Keratinocyte (primary cell): ENCODE measurements around the gene SHISA4. TPM values are rescaled to one million over a fixed set of nuclear protein-coding genes. Genes with fewer than 3 reads are reported as not detected.
A peak's percentile ranks its signal among the peaks of the same experiment; 100 is the strongest.

Experiments
- DNase-seq: peaks from one replicate; pipeline ENCODE4 v3.0.0-alpha.2; 2011; ENCODE audit warnings: low read depth, missing footprints, low spot score
- FAIRE-seq: peaks from 2 replicates; lab custom pipeline; 2011; peaks lifted over from hg19 to GRCh38; lab: Jason Lieb, UNC
- H2AFZ ChIP-seq: 2 replicates; pipeline ENCODE4 v1.6.0; 2012; ENCODE audit warnings: low read length, control low read depth, inconsistent platforms; ENCODE audit not compliant: control insufficient read depth
- H3K27ac ChIP-seq: 2 replicates; pipeline ENCODE4 v1.5.1; 2011; ENCODE audit warnings: low read length; ENCODE audit not compliant: control insufficient read depth, insufficient read depth
- H3K27me3 ChIP-seq: 3 replicates; pipeline ENCODE4 v1.6.0; 2011; ENCODE audit warnings: low read length; ENCODE audit not compliant: control insufficient read depth, insufficient read depth; ENCODE audit errors: extremely low read depth
- H3K36me3 ChIP-seq, 2 experiments: 2 replicates in 1 of 2; 3 replicates in 1 of 2; pipeline ENCODE4 v1.5.1; 2011; ENCODE audit warnings: low read length in 2 of 2, mild to moderate bottlenecking in 1 of 2; ENCODE audit not compliant: control insufficient read depth in 2 of 2, insufficient read depth in 2 of 2; ENCODE audit errors: extremely low read depth in 1 of 2
- H3K4me1 ChIP-seq: 3 replicates; pipeline ENCODE4 v1.5.1; 2011; ENCODE audit warnings: low read length; ENCODE audit not compliant: control insufficient read depth, insufficient read depth; ENCODE audit errors: extremely low read depth
- H3K4me2 ChIP-seq: 3 replicates; pipeline ENCODE4 v1.6.0; 2011; ENCODE audit warnings: low read depth, low read length; ENCODE audit not compliant: control insufficient read depth, insufficient read depth; ENCODE audit errors: extremely low read depth
- H3K4me3 ChIP-seq, 3 experiments: fragments of 200-600 bp in 1 of 3; sonication (generic) in 1 of 3; 2 replicates in 2 of 3; 3 replicates in 1 of 3; pipeline ENCODE4 v1.5.1; 2011 to 2016; ENCODE audit warnings: low read length in 3 of 3, mild to moderate bottlenecking in 3 of 3, control low read depth in 2 of 3, inconsistent platforms in 1 of 3, low read depth in 1 of 3, mixed read lengths in 1 of 3, mixed run types in 1 of 3, moderate library complexity in 1 of 3; ENCODE audit not compliant: control insufficient read depth in 2 of 3, insufficient read depth in 2 of 3; ENCODE audit errors: extremely low read depth in 1 of 3
- H3K79me2 ChIP-seq: 2 replicates; pipeline ENCODE4 v1.6.0; 2012; ENCODE audit warnings: low read length; ENCODE audit not compliant: control insufficient read depth, insufficient read depth
- H3K9ac ChIP-seq: 3 replicates; pipeline ENCODE4 v1.6.0; 2011; ENCODE audit warnings: low read length; ENCODE audit not compliant: control insufficient read depth, insufficient read depth; ENCODE audit errors: extremely low read depth
- H3K9me1 ChIP-seq: 3 replicates; pipeline ENCODE4 v1.6.0; 2011; ENCODE audit warnings: low read length; ENCODE audit not compliant: control insufficient read depth, insufficient read depth; ENCODE audit errors: extremely low read depth
- H3K9me3 ChIP-seq: 2 replicates; pipeline ENCODE4 v1.5.1; 2012; ENCODE audit warnings: low read depth, low read length; ENCODE audit not compliant: control insufficient read depth
- H4K20me1 ChIP-seq: 3 replicates; pipeline ENCODE4 v1.6.0; 2011; ENCODE audit warnings: low read length; ENCODE audit not compliant: control insufficient read depth, insufficient read depth; ENCODE audit errors: extremely low read depth
- EZH2 ChIP-seq: IDR thresholded peaks from one replicate; pipeline ENCODE4 v1.6.1; 2012; ENCODE audit warnings: inconsistent platforms, mild to moderate bottlenecking, low read length, moderate library complexity
- dilution Hi-C: fragments of 300-500 bp; cut with MboI; formaldehyde crosslinking; loops from one replicate; pipeline ENCODE4 v1.7.0; 2020; ENCODE audit warnings: low sequenced_read_pairs; ENCODE audit not compliant: extremely low pct_ligation_motif_present
- polyA plus RNA-seq, 5 experiments: library from polyadenylated mRNA; depleted of rRNA in 3 of 5; stranded (reverse) in 3 of 5; stranded (forward) in 1 of 5; unstranded in 1 of 5; fragments of >200 nt; gene quantifications; 1 replicate in 1 of 5; 2 replicates in 3 of 5; 3 replicates in 1 of 5; pipeline versions ENCODE4 v1.2.1 to v1.2.3, GENCODE V29; 2011 to 2012; ENCODE audit warnings: missing spikeins in 2 of 5, low read depth in 1 of 5, low replicate concordance in 1 of 5
- TF ChIP-seq, protein P1 (sequence below), 3 experiments: IDR thresholded peaks in 1 of 3; conservative IDR thresholded peaks in 1 of 3; optimal IDR thresholded peaks in 1 of 3; 2 replicates in 2 of 3; 3 replicates in 1 of 3; pipeline versions ENCODE3 to v1.5.1; 2011; ENCODE audit warnings: low read length in 3 of 3, mild to moderate bottlenecking in 3 of 3, moderate library complexity in 2 of 3, control low read depth in 1 of 3, inconsistent platforms in 1 of 3; ENCODE audit not compliant: insufficient read depth in 2 of 3; ENCODE audit errors: extremely low read depth in 1 of 3

The SHISA4 gene
- polyA plus RNA-seq, 1 donor (not counting 4 experiments of a cell fraction or from before 2014, with no cell fraction given), result 2.2 TPM

DNA sequence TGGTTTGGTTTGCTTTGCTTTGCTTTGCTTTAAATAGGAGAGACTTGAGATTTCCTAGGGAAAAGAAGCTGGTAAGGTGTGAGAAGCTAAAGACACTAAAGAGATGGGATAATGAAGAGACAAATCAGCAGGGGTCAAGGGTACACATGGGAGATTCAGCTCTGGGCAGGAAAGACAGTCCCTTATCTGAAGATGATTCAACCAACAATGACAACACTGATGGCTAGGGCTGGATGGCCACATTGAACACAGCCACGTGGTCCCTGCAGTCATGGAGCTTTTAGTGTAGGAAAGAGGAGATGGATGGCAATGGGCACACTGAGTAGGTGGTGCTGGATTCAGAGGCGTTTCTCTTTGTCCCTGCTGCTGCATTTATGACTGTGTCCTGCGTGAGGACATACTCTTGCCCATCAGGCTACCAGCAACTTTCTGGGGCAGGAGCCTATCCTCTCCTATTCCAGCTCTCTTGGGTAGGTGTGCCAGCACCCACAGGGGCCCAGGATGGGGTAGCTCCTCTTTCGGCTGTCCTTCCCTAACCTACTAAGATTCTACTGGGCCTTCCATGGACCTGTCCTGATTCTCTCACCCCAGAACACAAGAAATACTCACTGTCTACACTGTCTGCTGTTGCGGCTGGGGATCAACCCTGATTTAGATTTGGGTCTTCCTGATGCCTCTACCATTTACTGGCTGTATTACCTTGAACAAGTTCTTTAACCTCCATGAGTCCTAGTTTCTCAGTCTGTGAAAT, 1.4 kb upstream of the SHISA4 start:
- no peaks in the 10 kb centered on the region for H3K36me3 ChIP-seq
- H3K27ac ChIP-seq, result no peak overlapping the region
- no peak overlapping the region for H2AFZ ChIP-seq
- peaks cover 37% of the 10 kb centered on the region for H3K4me1 ChIP-seq
- H4K20me1 ChIP-seq, result no peaks in the 10 kb centered on the region
- no peaks in the 10 kb centered on the region for H3K9me3 ChIP-seq
- H3K9ac ChIP-seq, result no peak overlapping the region
- TF ChIP-seq, protein P1, sequence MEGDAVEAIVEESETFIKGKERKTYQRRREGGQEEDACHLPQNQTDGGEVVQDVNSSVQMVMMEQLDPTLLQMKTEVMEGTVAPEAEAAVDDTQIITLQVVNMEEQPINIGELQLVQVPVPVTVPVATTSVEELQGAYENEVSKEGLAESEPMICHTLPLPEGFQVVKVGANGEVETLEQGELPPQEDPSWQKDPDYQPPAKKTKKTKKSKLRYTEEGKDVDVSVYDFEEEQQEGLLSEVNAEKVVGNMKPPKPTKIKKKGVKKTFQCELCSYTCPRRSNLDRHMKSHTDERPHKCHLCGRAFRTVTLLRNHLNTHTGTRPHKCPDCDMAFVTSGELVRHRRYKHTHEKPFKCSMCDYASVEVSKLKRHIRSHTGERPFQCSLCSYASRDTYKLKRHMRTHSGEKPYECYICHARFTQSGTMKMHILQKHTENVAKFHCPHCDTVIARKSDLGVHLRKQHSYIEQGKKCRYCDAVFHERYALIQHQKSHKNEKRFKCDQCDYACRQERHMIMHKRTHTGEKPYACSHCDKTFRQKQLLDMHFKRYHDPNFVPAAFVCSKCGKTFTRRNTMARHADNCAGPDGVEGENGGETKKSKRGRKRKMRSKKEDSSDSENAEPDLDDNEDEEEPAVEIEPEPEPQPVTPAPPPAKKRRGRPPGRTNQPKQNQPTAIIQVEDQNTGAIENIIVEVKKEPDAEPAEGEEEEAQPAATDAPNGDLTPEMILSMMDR (optimal IDR thresholded peaks at IDR 0.05 in 1 of 3, IDR thresholded peaks at IDR 0.05 in 1 of 3, conservative IDR thresholded peaks at IDR 0.05 in 1 of 3; ENCODE audit: extremely low read depth in 1 of 3, insufficient read depth in 2 of 3, low read length in 3 of 3), result no peak
- no peak for TF ChIP-seq EZH2
- FAIRE-seq (peak; percentile 69), DNase-seq (no peak)
- no peak overlapping the region for H3K4me3 ChIP-seq
- H3K4me2 ChIP-seq, result no peak overlapping the region
- dilution Hi-C loops, result no loop called here
- peaks cover 5% of the 10 kb centered on the region for H3K9me1 ChIP-seq
- peaks cover 18% of the 10 kb centered on the region for H3K27me3 ChIP-seq
- H3K79me2 ChIP-seq, result no peaks in the 10 kb centered on the region

DNA sequence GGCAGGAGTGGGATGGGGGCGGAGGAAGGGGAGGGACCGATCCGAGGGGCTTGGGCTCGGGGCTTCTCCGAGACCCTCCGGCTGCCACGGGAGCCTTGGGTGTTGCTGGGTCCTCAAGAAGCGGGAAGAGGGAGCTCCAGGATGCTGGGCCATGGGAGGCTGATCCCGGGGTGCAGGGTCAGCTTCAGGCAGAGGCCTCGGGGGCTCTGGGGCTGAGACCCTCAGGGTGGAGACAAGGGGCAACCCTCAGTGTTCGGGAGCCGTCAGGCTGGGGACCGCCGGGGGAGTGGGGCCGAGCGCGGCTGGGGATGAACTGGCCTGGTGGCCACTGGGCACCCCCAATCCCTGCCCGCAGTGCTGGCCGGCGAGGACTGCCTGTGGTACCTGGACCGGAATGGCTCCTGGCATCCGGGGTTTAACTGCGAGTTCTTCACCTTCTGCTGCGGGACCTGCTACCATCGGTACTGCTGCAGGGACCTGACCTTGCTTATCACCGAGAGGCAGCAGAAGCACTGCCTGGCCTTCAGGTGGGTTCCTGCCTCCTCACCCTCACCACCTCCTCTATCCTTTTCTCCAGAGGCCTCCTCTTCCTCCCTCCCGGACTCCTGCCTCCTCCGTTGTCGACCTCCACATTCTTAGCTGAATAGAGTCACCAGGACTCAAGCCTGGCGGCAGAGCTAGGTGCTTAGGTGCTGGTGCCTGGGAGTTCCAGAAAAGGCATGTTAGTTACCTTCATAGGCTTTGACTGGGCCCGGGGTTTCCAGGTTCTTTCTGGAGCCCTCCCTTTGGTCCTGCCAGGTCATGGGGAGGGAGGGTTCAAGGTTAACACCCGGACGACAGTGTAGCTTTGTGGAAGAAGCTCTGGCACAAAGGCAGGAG, 631 bp downstream of the SHISA4 start:
- Histone ChIP-seq H4K20me1 (no peaks in the 10 kb centered on the region), H2AFZ (peak overlapping the region; percentile 13), H3K4me3 (peak overlapping the region; percentile 50 to 63 (median 62)), H3K36me3 (no peaks in the 10 kb centered on the region), H3K79me2 (no peaks in the 10 kb centered on the region), H3K9me1 (no peaks in the 10 kb centered on the region), H3K9me3 (no peaks in the 10 kb centered on the region), H3K4me2 (peak overlapping the region; percentile 83), H3K27me3 (peaks cover 18% of the 10 kb centered on the region), H3K27ac (no peak overlapping the region), H3K4me1 (peaks cover 16% of the 10 kb centered on the region), H3K9ac (peak overlapping the region; percentile 35)
- dilution Hi-C loops, result no loop called here
- peak; percentile 45 for TF ChIP-seq EZH2
- TF ChIP-seq, protein P1 (optimal IDR thresholded peaks at IDR 0.05 in 1 of 3, IDR thresholded peaks at IDR 0.05 in 1 of 3, conservative IDR thresholded peaks at IDR 0.05 in 1 of 3; ENCODE audit: extremely low read depth in 1 of 3, insufficient read depth in 2 of 3, low read length in 3 of 3), result no peak
- FAIRE-seq (no peak), DNase-seq (no peak)
